ENCODE data around the gene TGM3.

GRCh38 chr20:2301164-2301622 is 5.4 kb downstream of the TGM3 start:
- no peak for TF ChIP-seq POLR2A (IDR thresholded peaks at IDR 0.05)
- TF ChIP-seq, protein P1, sequence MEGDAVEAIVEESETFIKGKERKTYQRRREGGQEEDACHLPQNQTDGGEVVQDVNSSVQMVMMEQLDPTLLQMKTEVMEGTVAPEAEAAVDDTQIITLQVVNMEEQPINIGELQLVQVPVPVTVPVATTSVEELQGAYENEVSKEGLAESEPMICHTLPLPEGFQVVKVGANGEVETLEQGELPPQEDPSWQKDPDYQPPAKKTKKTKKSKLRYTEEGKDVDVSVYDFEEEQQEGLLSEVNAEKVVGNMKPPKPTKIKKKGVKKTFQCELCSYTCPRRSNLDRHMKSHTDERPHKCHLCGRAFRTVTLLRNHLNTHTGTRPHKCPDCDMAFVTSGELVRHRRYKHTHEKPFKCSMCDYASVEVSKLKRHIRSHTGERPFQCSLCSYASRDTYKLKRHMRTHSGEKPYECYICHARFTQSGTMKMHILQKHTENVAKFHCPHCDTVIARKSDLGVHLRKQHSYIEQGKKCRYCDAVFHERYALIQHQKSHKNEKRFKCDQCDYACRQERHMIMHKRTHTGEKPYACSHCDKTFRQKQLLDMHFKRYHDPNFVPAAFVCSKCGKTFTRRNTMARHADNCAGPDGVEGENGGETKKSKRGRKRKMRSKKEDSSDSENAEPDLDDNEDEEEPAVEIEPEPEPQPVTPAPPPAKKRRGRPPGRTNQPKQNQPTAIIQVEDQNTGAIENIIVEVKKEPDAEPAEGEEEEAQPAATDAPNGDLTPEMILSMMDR (IDR thresholded peaks at IDR 0.05), result no peak
